Gastroesophageal sphincter (tissue), 4 donors: Measurements from ENCODE around the gene IGSF9. TPM values are rescaled to one million over a fixed set of nuclear protein-coding genes. Genes with fewer than 3 reads are reported as not detected.

Source experiments
- ATAC-seq: fragments of 150-250 bp; one replicate; pipeline ENCODE4 v1.9.1; 2016; ENCODE audit warnings: mild to moderate bottlenecking, moderate library complexity
- H3K27ac ChIP-seq, 4 donors: fragments of 200-600 bp; sonication (generic) in 3 of 4; 1 replicate in 3 of 4; 2 replicates in 1 of 4; pipeline ENCODE4 v1.5.1; 2016 to 2019
- H3K27me3 ChIP-seq: fragments of 200-600 bp; sonication (generic); one replicate; pipeline ENCODE4 v1.5.1; 2019
- H3K36me3 ChIP-seq, 2 donors: fragments of 200-600 bp; sonication (generic); one replicate each; pipeline ENCODE4 v1.5.1; 2019; ENCODE audit warnings: control low read depth in 1 of 2
- H3K4me1 ChIP-seq, 3 donors: fragments of 200-600 bp; sonication (generic); 1 replicate in 2 of 3; 2 replicates in 1 of 3; pipeline ENCODE4 v1.5.1; 2016 to 2019; ENCODE audit warnings: control low read depth in 2 of 3
- H3K4me3 ChIP-seq, 2 donors: fragments of 200-600 bp; sonication (generic); one replicate each; pipeline ENCODE4 v1.5.1; 2019; ENCODE audit warnings: mild to moderate bottlenecking in 1 of 2, moderate library complexity in 1 of 2
- H3K9me3 ChIP-seq, 3 donors: fragments of 200-600 bp; sonication (generic); one replicate each; pipeline ENCODE4 v1.5.1; 2017 to 2019; ENCODE audit warnings: control low read depth in 2 of 3
- CTCF ChIP-seq, 4 experiments: fragments of 200-600 bp in 2 of 4; fragments of 450-650 bp in 2 of 4; sonication (generic) in 1 of 4; IDR thresholded peaks; one replicate each; pipeline ENCODE4 v1.5.1; 2017 to 2019; ENCODE audit warnings: antibody characterized with exemption in 4 of 4, mild to moderate bottlenecking in 2 of 4, moderate library complexity in 2 of 4
- EP300 ChIP-seq: sonication (generic); formaldehyde crosslinking; IDR thresholded peaks from one replicate; pipeline ENCODE4 v1.6.1; 2017; ENCODE audit warnings: antibody characterized with exemption, mild to moderate bottlenecking
- POLR2A ChIP-seq, 2 donors: fragments of 450-650 bp; IDR thresholded peaks; one replicate each; pipeline ENCODE4 v1.6.1; 2017; ENCODE audit warnings: antibody characterized with exemption in 2 of 2, mild to moderate bottlenecking in 2 of 2, moderate library complexity in 1 of 2
- POLR2AphosphoS5 ChIP-seq: sonication (generic); formaldehyde crosslinking; IDR thresholded peaks from one replicate; pipeline ENCODE4 v1.6.1; 2017; ENCODE audit warnings: antibody characterized with exemption
- WGBS, 2 donors: methylation state at CpG; one replicate each; pipeline ENCODE4 v1.1.5; 2018; ENCODE audit warnings: low coverage in 1 of 2; 5-methylcytosine and 5-hydroxymethylcytosine counted together
- total RNA-seq, 4 donors: library from RNA; depleted of rRNA; stranded (reverse); fragments of >200 nt; gene quantifications; one replicate each; pipeline ENCODE4 v1.1.0, GENCODE V29; 2016

The IGSF9 gene
- total RNA-seq, 4 donors from 2014 or later: 0.35 to 0.62 TPM; not detected in 2

DNA sequence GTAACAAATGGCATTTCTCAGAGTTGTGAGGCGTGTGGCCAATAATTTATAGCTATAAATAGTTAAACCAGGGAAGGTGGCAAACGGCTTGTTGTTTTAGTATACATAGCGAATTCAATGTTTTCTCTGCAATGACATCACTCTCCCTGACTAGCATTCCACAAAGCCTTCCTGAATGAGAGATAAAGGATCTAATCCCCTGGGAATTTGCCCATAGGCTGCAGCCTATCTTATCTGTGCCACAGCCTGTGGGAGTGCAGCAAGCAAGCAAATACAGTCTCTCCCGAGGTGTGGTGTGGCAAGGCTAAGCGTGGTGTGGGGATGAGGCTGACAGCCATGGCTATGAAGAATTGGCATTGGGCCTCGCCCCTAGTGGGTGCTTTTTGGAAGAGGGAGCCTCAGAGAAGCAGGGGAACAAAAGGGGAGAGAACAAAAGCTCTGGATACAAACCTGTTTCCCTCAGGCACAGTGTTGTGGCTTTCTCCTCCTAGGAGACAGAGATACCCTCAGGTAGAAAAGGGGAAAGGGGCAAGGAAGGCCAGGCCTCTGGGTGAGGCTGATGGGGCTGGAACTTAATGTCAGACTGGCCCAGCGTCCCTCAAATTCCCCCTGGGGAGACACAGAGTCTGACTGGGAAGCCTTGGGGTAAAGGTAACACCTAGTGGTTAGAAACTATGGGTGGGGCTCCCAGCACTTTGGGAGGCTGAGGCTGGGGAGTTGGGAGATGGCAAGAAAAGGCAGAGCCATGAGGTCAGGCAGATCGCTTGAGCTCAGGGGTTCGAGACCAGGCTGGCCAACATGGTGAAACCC, 29.0 kb downstream of the IGSF9 start:
- Histone ChIP-seq H3K27ac (peak overlapping the region in 3 of 4 donors; percentile 55 to 70 (median 60)), H3K9me3 (no peaks in the 10 kb centered on the region), H3K36me3 (peaks cover 0 to 39% of the 10 kb centered on the region in 2 donors), H3K27me3 (no peaks in the 10 kb centered on the region), H3K4me3 (no peak overlapping the region), H3K4me1 (peaks cover 0 to 59% (median 12%) of the 10 kb centered on the region in 3 donors)
- TF ChIP-seq EP300 (no peak), CTCF (IDR thresholded peaks at IDR 0.05) (no peak)
- no peak for ATAC-seq
- 35 to 38% methylated on average over 7 to 8 of the region's 9 CpGs for WGBS, 2 donors

DNA sequence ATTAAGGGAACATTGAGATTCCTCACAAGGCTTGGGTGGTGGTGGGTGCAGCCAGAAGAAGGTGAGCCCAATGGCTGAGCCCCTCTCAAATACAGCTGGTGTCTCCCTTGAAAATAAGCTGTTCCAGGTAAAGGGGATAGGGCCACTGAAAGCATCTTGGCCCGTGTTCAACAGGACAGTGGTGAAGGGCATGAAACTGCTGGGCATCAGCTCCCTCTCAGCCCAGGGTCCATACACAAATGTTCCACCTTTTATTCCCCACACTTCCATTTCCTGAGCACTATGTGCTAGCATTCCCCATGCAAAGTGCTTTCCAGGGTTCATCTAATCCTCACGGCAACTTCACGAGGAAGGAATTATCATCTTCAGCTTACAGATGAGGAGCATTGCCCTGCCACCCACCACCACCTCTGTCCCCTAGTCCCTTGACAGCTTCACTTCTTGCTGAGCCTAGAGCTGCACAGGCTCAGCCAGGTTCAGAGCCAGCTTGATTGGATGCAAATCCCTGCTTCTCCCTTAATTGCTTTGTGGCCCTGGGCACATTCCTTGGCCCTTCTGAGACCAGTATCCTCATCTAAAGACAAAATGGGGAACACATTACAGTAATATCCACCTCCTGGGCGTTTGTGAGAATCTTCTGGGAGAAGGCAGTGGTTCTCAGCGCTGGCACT, 29.7 kb downstream of the IGSF9 start:
- no peak for TF ChIP-seq POLR2A (IDR thresholded peaks at IDR 0.05)
- TF ChIP-seq EP300: no peak
- TF ChIP-seq POLR2AphosphoS5: no peak
- no peak for TF ChIP-seq CTCF (IDR thresholded peaks at IDR 0.05)
- Histone ChIP-seq H3K4me1 (peaks cover 0 to 52% (median 17%) of the 10 kb centered on the region in 3 donors), H3K4me3 (no peak overlapping the region), H3K36me3 (peaks cover 0 to 35% of the 10 kb centered on the region in 2 donors), H3K27me3 (no peaks in the 10 kb centered on the region), H3K27ac (peak overlapping the region in 3 of 4 donors; percentile 4 to 70 (median 55)), H3K9me3 (no peaks in the 10 kb centered on the region)
- ATAC-seq: no peak
- 43 to 48% methylated on average over 3 to 5 of the region's 5 CpGs for WGBS, 2 donors

DNA sequence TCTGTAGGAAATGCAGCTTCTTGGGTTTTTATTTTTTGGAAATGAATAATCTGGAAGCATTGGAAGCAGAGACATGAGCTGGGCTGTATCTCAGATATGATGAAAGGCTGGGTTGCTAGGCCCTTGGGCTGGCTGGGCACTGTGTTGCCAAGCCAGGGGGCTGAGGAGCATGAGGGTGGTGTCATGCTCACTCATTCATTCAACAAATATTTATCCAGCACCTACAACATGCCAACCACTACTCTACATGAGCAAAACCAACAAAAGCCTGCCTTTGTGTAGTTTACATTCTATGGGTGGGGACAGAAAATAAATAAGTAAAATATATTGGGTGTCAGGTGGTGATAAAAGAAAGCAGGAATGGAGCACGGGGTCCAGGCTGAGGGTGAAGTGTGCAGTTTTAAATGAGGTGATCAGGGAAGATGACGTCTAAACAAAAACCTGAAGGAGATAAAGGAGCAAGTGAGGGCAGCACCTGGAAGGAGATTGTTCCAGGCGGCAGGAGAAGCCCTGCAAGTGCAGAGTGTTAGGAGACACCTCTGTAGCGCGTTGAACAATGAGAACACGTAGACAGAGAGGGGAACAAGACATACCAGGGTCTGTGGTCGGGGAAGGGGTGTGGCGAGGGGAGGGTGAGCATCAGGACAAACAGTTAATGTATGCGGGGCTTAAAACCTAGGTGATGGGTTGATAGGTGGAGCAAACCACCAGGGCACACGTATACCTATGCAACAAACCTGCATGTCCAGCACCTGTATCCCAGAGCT, 31.0 kb downstream of the IGSF9 start:
- H3K4me1 ChIP-seq: peaks cover 0 to 46% (median 20%) of the 10 kb centered on the region in 3 donors
- ATAC-seq: no peak
- no peaks in the 10 kb centered on the region for H3K9me3 ChIP-seq
- TF ChIP-seq POLR2A (IDR thresholded peaks at IDR 0.05) (no peak), POLR2AphosphoS5 (no peak), EP300 (no peak), CTCF (IDR thresholded peaks at IDR 0.05) (no peak)
- no peak overlapping the region for H3K4me3 ChIP-seq
- WGBS, 2 donors: 83 to 85% methylated on average over 9 of the region's 10 CpGs
- H3K36me3 ChIP-seq: peaks cover 0 to 22% of the 10 kb centered on the region in 2 donors
- H3K27ac ChIP-seq: no peak overlapping the region
- H3K27me3 ChIP-seq: no peaks in the 10 kb centered on the region

- no peak overlapping the region for H3K27ac ChIP-seq
- H3K4me3 ChIP-seq: no peak overlapping the region
- ATAC-seq: no peak
- 74% methylated on average over 5 of the region's 5 CpGs; no CpG with 5 or more reads in 1 of the 2 donors for WGBS, 2 donors
- H3K27me3 ChIP-seq: no peaks in the 10 kb centered on the region
- H3K36me3 ChIP-seq: peaks cover 0 to 14% of the 10 kb centered on the region in 2 donors
- TF ChIP-seq POLR2A (IDR thresholded peaks at IDR 0.05): no peak
- TF ChIP-seq EP300: no peak
- TF ChIP-seq CTCF (IDR thresholded peaks at IDR 0.05): no peak
- TF ChIP-seq POLR2AphosphoS5: no peak
- peaks cover 0 to 38% (median 20%) of the 10 kb centered on the region in 3 donors for H3K4me1 ChIP-seq
- H3K9me3 ChIP-seq: no peaks in the 10 kb centered on the region
Measured at GRCh38 chr1:159913451-159914192, 31.8 kb downstream of the IGSF9 start.
